BLaER1 treated with 17β-estradiol and CSF1 and Interleukin-3, amounts not matched to agents 10 nM and 100 nM (cell line): ENCODE data around the gene CPED1.

ENCODE experiments used
- H3K27ac ChIP-seq, 11 experiments: shearing (Covaris generic); formaldehyde crosslinking; 2 replicates each; pipeline ENCODE4 v1.8.1; 2022
- H3K27me3 ChIP-seq, 11 experiments: shearing (Covaris generic); formaldehyde crosslinking; 2 replicates each; pipeline ENCODE4 v1.8.1; 2022
- H3K36me3 ChIP-seq, 11 experiments: shearing (Covaris generic); formaldehyde crosslinking; 2 replicates each; pipeline ENCODE4 v1.8.1; 2022
- H3K4me1 ChIP-seq, 10 experiments: shearing (Covaris generic); formaldehyde crosslinking; 2 replicates each; pipeline ENCODE4 v1.8.1; 2022
- H3K4me2 ChIP-seq, 11 experiments: shearing (Covaris generic); formaldehyde crosslinking; 2 replicates each; pipeline ENCODE4 v1.8.1; 2022
- H3K4me3 ChIP-seq, 10 experiments: shearing (Covaris generic); formaldehyde crosslinking; 2 replicates each; pipeline ENCODE4 v1.8.1; 2022
- H3K9ac ChIP-seq, 11 experiments: shearing (Covaris generic); formaldehyde crosslinking; 2 replicates each; pipeline ENCODE4 v1.8.1; 2022
- H3K9me3 ChIP-seq, 11 experiments: shearing (Covaris generic); formaldehyde crosslinking; replicated peaks in 1 of 11; 2 replicates each; pipeline ENCODE4 v1.8.1; 2022
- H4K20me1 ChIP-seq, 11 experiments: shearing (Covaris generic); formaldehyde crosslinking; 2 replicates each; pipeline ENCODE4 v1.8.1; 2022
- Cebpa-rat ChIP-seq, 11 experiments: shearing (Covaris generic); IDR thresholded peaks; 2 replicates each; pipeline ENCODE4 v1.8.1; 2022

CPED1 gene

GRCh38 chr7:120992272-120992964 is 3.9 kb downstream of the CPED1 start:
- Histone ChIP-seq H3K4me2 (no peak overlapping the region), H3K36me3 (no peaks in the 10 kb centered on the region), H3K27me3 (peaks cover 28 to 42% (median 36%) of the 10 kb centered on the region in 11 experiments), H3K9ac (no peak overlapping the region), H4K20me1 (peaks cover 0 to 8% (median 0%) of the 10 kb centered on the region in 11 experiments; a peak in 3 of 22 replicates), H3K9me3 (no peaks in the 10 kb centered on the region), H3K4me1 (peaks cover 48 to 63% (median 58%) of the 10 kb centered on the region in 10 experiments), H3K4me3 (no peak overlapping the region), H3K27ac (no peak overlapping the region)
- TF ChIP-seq Cebpa-rat (IDR thresholded peaks at IDR 0.05): no peak

- no peak overlapping the region for H3K4me3 ChIP-seq
- no peaks in the 10 kb centered on the region for H3K9me3 ChIP-seq
- peaks cover 28 to 42% (median 33%) of the 10 kb centered on the region in 11 experiments for H3K27me3 ChIP-seq
- H4K20me1 ChIP-seq: peaks cover 0 to 8% (median 0%) of the 10 kb centered on the region in 11 experiments; a peak in 3 of 22 replicates
- TF ChIP-seq Cebpa-rat (IDR thresholded peaks at IDR 0.05): no peak
- no peak overlapping the region for H3K27ac ChIP-seq
- 0 out of 22 replicates have a peak overlapping the region, but pooled peaks of 1 of the 11 experiments have one; percentile 7 for H3K4me2 ChIP-seq
- H3K9ac ChIP-seq: no peak overlapping the region
- H3K36me3 ChIP-seq: no peaks in the 10 kb centered on the region
- H3K4me1 ChIP-seq: peaks cover 51 to 64% (median 61%) of the 10 kb centered on the region in 10 experiments
These were observed 4.5 kb downstream of the CPED1 start for GRCh38 chr7:120992965-120993494.

- Histone ChIP-seq H3K27me3 (peaks cover 22 to 37% (median 27%) of the 10 kb centered on the region in 11 experiments), H3K4me3 (no peak overlapping the region), H3K9me3 (no peaks in the 10 kb centered on the region), H3K27ac (no peak overlapping the region), H3K4me2 (peak overlapping the region in 3 of 11 experiments; percentile 2 to 84 (median 7); a peak in 1 of 22 replicates), H3K9ac (no peak overlapping the region), H4K20me1 (peaks cover 0 to 8% (median 0%) of the 10 kb centered on the region in 11 experiments; a peak in 3 of 22 replicates), H3K4me1 (peaks cover 45 to 65% (median 58%) of the 10 kb centered on the region in 10 experiments), H3K36me3 (no peaks in the 10 kb centered on the region)
- no peak for TF ChIP-seq Cebpa-rat (IDR thresholded peaks at IDR 0.05)
These were observed 5.2 kb downstream of the CPED1 start for GRCh38 chr7:120993553-120994191.

GRCh38 chr7:120994512-120995410 is 6.2 kb downstream of the CPED1 start:
- Histone ChIP-seq H3K9ac (no peak overlapping the region), H4K20me1 (peaks cover 0 to 8% (median 0%) of the 10 kb centered on the region in 11 experiments; a peak in 3 of 22 replicates), H3K27me3 (peaks cover 11 to 30% (median 16%) of the 10 kb centered on the region in 11 experiments), H3K4me1 (peaks cover 35 to 65% (median 53%) of the 10 kb centered on the region in 10 experiments), H3K36me3 (no peaks in the 10 kb centered on the region), H3K27ac (peak overlapping the region in 7 of 11 experiments; percentile 55 to 78 (median 71); a peak in 8 of 22 replicates), H3K9me3 (no peaks in the 10 kb centered on the region), H3K4me2 (peak overlapping the region; percentile 67 to 94 (median 83)), H3K4me3 (no peak overlapping the region)
- no peak for TF ChIP-seq Cebpa-rat (IDR thresholded peaks at IDR 0.05)

GRCh38 chr7:120995654-120996053 is 7.1 kb downstream of the CPED1 start:
- no peak for TF ChIP-seq Cebpa-rat (IDR thresholded peaks at IDR 0.05)
- Histone ChIP-seq H3K27me3 (peaks cover 3 to 21% (median 9%) of the 10 kb centered on the region in 11 experiments; a peak in 20 of 22 replicates), H3K9me3 (no peaks in the 10 kb centered on the region), H3K4me2 (peak overlapping the region; percentile 67 to 94 (median 83)), H3K36me3 (no peaks in the 10 kb centered on the region), H3K9ac (peak overlapping the region in 6 of 11 experiments; percentile 2 to 54 (median 39); a peak in 5 of 22 replicates), H3K27ac (peak overlapping the region in 9 of 11 experiments; percentile 50 to 78 (median 69); a peak in 18 of 22 replicates), H3K4me3 (no peak overlapping the region), H3K4me1 (peaks cover 40 to 71% (median 57%) of the 10 kb centered on the region in 10 experiments), H4K20me1 (peaks cover 0 to 8% (median 0%) of the 10 kb centered on the region in 11 experiments; a peak in 3 of 22 replicates)

- peak overlapping the region in 4 of 10 experiments; percentile 13 to 42 (median 24); a peak in 5 of 20 replicates for H3K4me3 ChIP-seq
- peak overlapping the region in 9 of 11 experiments; percentile 50 to 78 (median 70); a peak in 18 of 22 replicates for H3K27ac ChIP-seq
- H3K4me2 ChIP-seq: peak overlapping the region; percentile 67 to 94 (median 84)
- H3K27me3 ChIP-seq: peaks cover 0 to 13% (median under 1%) of the 10 kb centered on the region in 11 experiments; a peak in 7 of 22 replicates
- H3K9me3 ChIP-seq: no peaks in the 10 kb centered on the region
- H4K20me1 ChIP-seq: peaks cover 0 to 8% (median 0%) of the 10 kb centered on the region in 11 experiments; a peak in 3 of 22 replicates
- TF ChIP-seq Cebpa-rat (IDR thresholded peaks at IDR 0.05): peak in 5 of 11 experiments; percentile 20 to 77 (median 39); a peak in 6 of 22 replicates
- H3K4me1 ChIP-seq: peaks cover 40 to 69% (median 55%) of the 10 kb centered on the region in 10 experiments
- H3K36me3 ChIP-seq: no peaks in the 10 kb centered on the region
- peak overlapping the region in 5 of 11 experiments; percentile 10 to 54 (median 47); a peak in 6 of 22 replicates for H3K9ac ChIP-seq
These were observed 7.9 kb downstream of the CPED1 start for GRCh38 chr7:120996333-120996987.

- Histone ChIP-seq H4K20me1 (peaks cover 0 to 8% (median 0%) of the 10 kb centered on the region in 11 experiments; a peak in 3 of 22 replicates), H3K9ac (peak overlapping the region in 5 of 11 experiments; percentile 7 to 50 (median 10); a peak in 4 of 22 replicates), H3K27me3 (0 out of 22 replicates have a peak, but pooled peaks cover 0 to 8% (median 0%) of the 10 kb centered on the region in 11 experiments), H3K4me1 (peaks cover 40 to 69% (median 55%) of the 10 kb centered on the region in 10 experiments), H3K27ac (peak overlapping the region in 9 of 11 experiments; percentile 50 to 78 (median 69); a peak in 18 of 22 replicates), H3K4me2 (peak overlapping the region; percentile 67 to 94 (median 84)), H3K4me3 (peak overlapping the region in 3 of 10 experiments; percentile 7 to 42 (median 18); a peak in 4 of 20 replicates), H3K9me3 (no peaks in the 10 kb centered on the region), H3K36me3 (no peaks in the 10 kb centered on the region)
- no peak for TF ChIP-seq Cebpa-rat (IDR thresholded peaks at IDR 0.05)
These were observed 8.5 kb downstream of the CPED1 start for GRCh38 chr7:120996988-120997345.
